ENCODE measurements around the gene LUZP2. TPM values are rescaled to one million over a fixed set of nuclear protein-coding genes. Genes with fewer than 3 reads are reported as not detected.

The LUZP2 gene
- total RNA-seq, 1 experiment from 2014 or later: not detected

GRCh38 chr11:24593332-24593731 lies 96.5 kb downstream of the LUZP2 start:
- no peak for TF ChIP-seq CTCF (IDR thresholded peaks at IDR 0.05; ENCODE audit: insufficient read depth in 1 of 2, low read depth in 1 of 2, low read length in 1 of 2, severe bottlenecking in 1 of 2, unreplicated experiment in 1 of 2)
- DNase-seq: no peak
- POLR2A ChIA-PET: no interaction called here
- Histone ChIP-seq H3K4me3 (ENCODE audit: low read depth, low read length) (no peak overlapping the region), H3K4me1 (no peaks in the 10 kb centered on the region), H3K9me3 (no peaks in the 10 kb centered on the region), H3K27me3 (replicated peaks; ENCODE audit: control insufficient read depth, insufficient read depth, low read length) (no peaks in the 10 kb centered on the region), H3K36me3 (ENCODE audit: control insufficient read depth, insufficient read depth, low read length) (no peaks in the 10 kb centered on the region)
- Mint-ChIP-seq H3K27me3 (ENCODE audit: insufficient read depth, unreplicated experiment) (no peaks in the 10 kb centered on the region), H3K27ac (ENCODE audit: unreplicated experiment) (no peak overlapping the region), H3K36me3 (ENCODE audit: insufficient read depth, unreplicated experiment) (no peaks in the 10 kb centered on the region), H3K9me3 (ENCODE audit: unreplicated experiment) (no peaks in the 10 kb centered on the region), H3K4me3 (ENCODE audit: unreplicated experiment) (no peak overlapping the region), H3K4me1 (ENCODE audit: low read depth, unreplicated experiment) (no peaks in the 10 kb centered on the region)
- no TSS peak for BruUV-seq (replicated peaks)
- intact Hi-C loops (cut with micrococcal nuclease; ENCODE audit: unreplicated experiment): no loop called here
- CTCF ChIA-PET: no interaction called here

- intact Hi-C loops (cut with micrococcal nuclease; ENCODE audit: unreplicated experiment): no loop called here
- Histone ChIP-seq H3K27me3 (replicated peaks; ENCODE audit: control insufficient read depth, insufficient read depth, low read length) (no peaks in the 10 kb centered on the region), H3K9me3 (no peaks in the 10 kb centered on the region), H3K4me1 (no peaks in the 10 kb centered on the region), H3K36me3 (ENCODE audit: control insufficient read depth, insufficient read depth, low read length) (no peaks in the 10 kb centered on the region), H3K4me3 (ENCODE audit: low read depth, low read length) (no peak overlapping the region)
- H3K4me1 Mint-ChIP-seq (ENCODE audit: low read depth, unreplicated experiment): no peaks in the 10 kb centered on the region
- ChIA-PET CTCF (no interaction called here), POLR2A (no interaction called here)
- no peak overlapping the region for H3K4me3 Mint-ChIP-seq (ENCODE audit: unreplicated experiment)
- H3K27ac Mint-ChIP-seq (ENCODE audit: unreplicated experiment): no peak overlapping the region
- no TSS peak for BruUV-seq (replicated peaks)
- no peaks in the 10 kb centered on the region for H3K27me3 Mint-ChIP-seq (ENCODE audit: insufficient read depth, unreplicated experiment)
- H3K36me3 Mint-ChIP-seq (ENCODE audit: insufficient read depth, unreplicated experiment): no peaks in the 10 kb centered on the region
- no peak for DNase-seq
- H3K9me3 Mint-ChIP-seq (ENCODE audit: unreplicated experiment): no peaks in the 10 kb centered on the region
- no peak for TF ChIP-seq CTCF (IDR thresholded peaks at IDR 0.05; ENCODE audit: insufficient read depth in 1 of 2, low read depth in 1 of 2, low read length in 1 of 2, severe bottlenecking in 1 of 2, unreplicated experiment in 1 of 2)
Measured at GRCh38 chr11:24594401-24594800, 97.5 kb downstream of the LUZP2 start.

- H3K36me3 Mint-ChIP-seq (ENCODE audit: insufficient read depth, unreplicated experiment): no peaks in the 10 kb centered on the region
- H3K27ac Mint-ChIP-seq (ENCODE audit: unreplicated experiment): no peak overlapping the region
- no peaks in the 10 kb centered on the region for H3K4me1 Mint-ChIP-seq (ENCODE audit: low read depth, unreplicated experiment)
- Histone ChIP-seq H3K9me3 (no peaks in the 10 kb centered on the region), H3K27me3 (replicated peaks; ENCODE audit: control insufficient read depth, insufficient read depth, low read length) (no peaks in the 10 kb centered on the region), H3K36me3 (ENCODE audit: control insufficient read depth, insufficient read depth, low read length) (no peaks in the 10 kb centered on the region), H3K4me1 (no peaks in the 10 kb centered on the region), H3K4me3 (ENCODE audit: low read depth, low read length) (no peak overlapping the region)
- CTCF ChIA-PET: no interaction called here
- BruUV-seq (replicated peaks): no TSS peak
- intact Hi-C loops (cut with micrococcal nuclease; ENCODE audit: unreplicated experiment): no loop called here
- POLR2A ChIA-PET: no interaction called here
- no peak overlapping the region for H3K4me3 Mint-ChIP-seq (ENCODE audit: unreplicated experiment)
- no peaks in the 10 kb centered on the region for H3K9me3 Mint-ChIP-seq (ENCODE audit: unreplicated experiment)
- TF ChIP-seq CTCF (IDR thresholded peaks at IDR 0.05; ENCODE audit: insufficient read depth in 1 of 2, low read depth in 1 of 2, low read length in 1 of 2, severe bottlenecking in 1 of 2, unreplicated experiment in 1 of 2): no peak
- no peaks in the 10 kb centered on the region for H3K27me3 Mint-ChIP-seq (ENCODE audit: insufficient read depth, unreplicated experiment)
- no peak for DNase-seq
Measured at GRCh38 chr11:24598641-24599040, 101.8 kb downstream of the LUZP2 start.

Data from Caco-2 (cell line).